ENCODE results near the gene CLPX. TPM values are rescaled to one million over a fixed set of nuclear protein-coding genes. Genes with fewer than 3 reads are reported as not detected.

CLPX gene
- total and polyA plus RNA-seq, 12 donors, result 8.5 to 67.6 (median 60.4) TPM

DNA sequence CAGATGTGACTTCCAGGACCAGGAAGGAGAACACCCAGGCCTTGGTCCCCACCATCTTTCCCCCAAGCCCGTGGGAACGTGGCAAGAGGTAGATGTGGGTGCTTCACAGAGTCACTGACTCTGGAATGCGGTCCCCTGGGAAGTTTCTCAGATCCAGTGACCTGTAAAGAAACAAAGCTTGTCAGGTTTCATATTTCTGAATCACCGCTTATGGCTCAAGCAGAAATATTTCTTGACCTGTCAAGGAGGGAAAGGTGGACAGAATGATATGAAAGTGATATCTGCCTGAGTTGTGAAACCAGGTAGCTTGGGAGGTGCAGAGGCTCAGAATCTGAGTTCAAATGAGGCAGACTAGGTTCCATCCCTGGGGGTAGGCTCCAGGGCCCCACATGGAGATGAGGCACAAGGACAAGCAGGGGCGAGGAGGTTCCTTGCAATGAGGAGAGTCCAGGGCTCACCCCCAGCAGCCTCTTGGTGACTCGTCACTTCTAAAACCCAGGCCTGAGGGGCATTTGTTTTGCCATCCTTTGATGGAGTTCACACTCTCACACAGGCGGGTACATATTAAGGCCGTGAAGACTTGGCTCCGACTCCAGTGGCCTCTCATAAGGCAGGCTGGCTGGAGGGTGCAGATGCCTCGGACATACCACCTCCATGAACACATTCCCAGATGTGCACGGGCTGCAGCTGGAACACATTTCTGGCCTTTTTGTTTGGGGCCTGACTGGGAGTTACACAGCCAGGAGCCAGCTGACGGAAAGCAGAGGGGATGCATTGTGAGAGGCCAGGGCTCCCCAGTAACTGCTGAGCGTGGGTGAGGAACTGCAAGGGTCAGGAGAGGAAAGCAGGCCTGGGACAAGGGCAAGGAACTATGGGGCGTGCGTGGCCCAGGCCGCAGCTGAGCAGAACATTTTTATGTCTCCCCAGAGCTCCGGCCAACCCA, 24.8 kb upstream of the CLPX start:
- DNase-seq, result peak in 1 of 2 donors; percentile 24
- Histone ChIP-seq H3K4me1 (peaks cover 0 to 44% (median 7%) of the 10 kb centered on the region in 9 donors), H3K27me3 (no peaks in the 10 kb centered on the region), H3K4me3 (peak overlapping the region in 2 of 10 donors; percentile 11 to 17), H3K27ac (peak overlapping the region in 7 of 10 donors; percentile 25 to 79 (median 52)), H3K36me3 (no peaks in the 10 kb centered on the region), H3K9me3 (no peaks in the 10 kb centered on the region)
- peak in 7 of 8 donors; percentile 25 to 69 (median 49) for ATAC-seq
- TF ChIP-seq, protein P1, sequence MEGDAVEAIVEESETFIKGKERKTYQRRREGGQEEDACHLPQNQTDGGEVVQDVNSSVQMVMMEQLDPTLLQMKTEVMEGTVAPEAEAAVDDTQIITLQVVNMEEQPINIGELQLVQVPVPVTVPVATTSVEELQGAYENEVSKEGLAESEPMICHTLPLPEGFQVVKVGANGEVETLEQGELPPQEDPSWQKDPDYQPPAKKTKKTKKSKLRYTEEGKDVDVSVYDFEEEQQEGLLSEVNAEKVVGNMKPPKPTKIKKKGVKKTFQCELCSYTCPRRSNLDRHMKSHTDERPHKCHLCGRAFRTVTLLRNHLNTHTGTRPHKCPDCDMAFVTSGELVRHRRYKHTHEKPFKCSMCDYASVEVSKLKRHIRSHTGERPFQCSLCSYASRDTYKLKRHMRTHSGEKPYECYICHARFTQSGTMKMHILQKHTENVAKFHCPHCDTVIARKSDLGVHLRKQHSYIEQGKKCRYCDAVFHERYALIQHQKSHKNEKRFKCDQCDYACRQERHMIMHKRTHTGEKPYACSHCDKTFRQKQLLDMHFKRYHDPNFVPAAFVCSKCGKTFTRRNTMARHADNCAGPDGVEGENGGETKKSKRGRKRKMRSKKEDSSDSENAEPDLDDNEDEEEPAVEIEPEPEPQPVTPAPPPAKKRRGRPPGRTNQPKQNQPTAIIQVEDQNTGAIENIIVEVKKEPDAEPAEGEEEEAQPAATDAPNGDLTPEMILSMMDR (IDR thresholded peaks at IDR 0.05), result no peak
- intact Hi-C loops (cut with DNase I), result loop anchor here in 2 of 10 donors (5.0 to 10.0 kb wide), 2 partner anchors 47 to 185 kb away; no protein-coding TSS in a partner anchor
- 69 to 76% methylated on average over 17 of the region's 17 CpGs for WGBS, 2 donors

DNA sequence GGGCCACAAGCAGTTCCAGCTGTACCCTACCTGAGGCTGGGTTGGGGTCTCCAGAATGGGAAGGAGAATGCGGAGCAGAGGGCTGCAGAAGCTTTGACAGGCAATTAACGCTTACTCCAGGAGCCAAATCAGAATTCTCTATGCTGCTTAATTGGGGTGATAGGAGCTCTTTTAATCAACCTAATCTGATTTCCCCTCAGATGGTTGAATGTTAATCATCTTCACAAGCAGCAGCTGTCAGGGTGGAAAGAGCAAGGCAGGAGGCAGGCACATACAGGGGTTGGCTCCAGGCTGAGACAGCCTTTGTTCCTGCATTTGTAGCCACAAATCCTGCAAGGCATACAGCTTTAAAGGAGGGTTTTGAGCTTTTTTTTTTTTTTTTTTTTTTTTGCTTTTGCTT, 23.5 kb upstream of the CLPX start:
- H3K4me3 ChIP-seq, result no peak overlapping the region
- DNase-seq (no peak), ATAC-seq (no peak)
- H3K36me3 ChIP-seq, result no peaks in the 10 kb centered on the region
- H3K4me1 ChIP-seq, result peaks cover 0 to 41% (median 7%) of the 10 kb centered on the region in 9 donors
- H3K27me3 ChIP-seq, result no peaks in the 10 kb centered on the region
- WGBS, 2 donors, result 93 to 95% methylated on average over 2 of the region's 2 CpGs
- TF ChIP-seq, protein P1 (IDR thresholded peaks at IDR 0.05), result no peak
- intact Hi-C loops (cut with DNase I), result loop anchor here in 1 of 10 donors (10.0 kb wide), 1 partner anchor 186 kb away; no protein-coding TSS in a partner anchor
- H3K27ac ChIP-seq, result no peak overlapping the region
- no peaks in the 10 kb centered on the region for H3K9me3 ChIP-seq

DNA sequence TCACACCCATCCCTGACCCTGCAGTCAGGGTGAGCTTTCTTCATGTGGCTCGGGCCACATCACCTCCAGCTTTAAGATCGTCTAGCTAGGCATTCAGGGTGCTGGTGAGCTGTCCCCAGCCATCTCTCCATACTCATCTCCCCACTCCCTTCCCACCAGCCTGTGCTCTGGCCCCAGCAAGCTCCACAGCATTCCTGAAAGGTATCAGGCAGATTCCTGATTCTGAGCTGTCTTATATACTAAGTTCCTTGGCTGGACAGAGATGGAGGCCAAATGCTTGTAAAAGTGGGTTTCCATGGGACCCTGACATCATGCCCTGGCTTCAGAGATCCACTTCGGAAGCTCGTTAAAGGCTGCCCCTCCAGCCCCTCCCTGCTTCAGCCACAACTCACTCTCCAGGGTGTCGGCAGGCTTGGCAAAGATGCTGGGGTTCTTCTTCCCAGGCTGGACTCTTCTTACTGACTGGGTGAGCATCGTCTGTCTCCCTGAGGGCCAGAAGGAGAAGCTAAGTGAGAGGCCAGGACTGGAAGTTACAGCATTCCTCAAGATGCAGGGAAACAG, 22.2 kb upstream of the CLPX start:
- WGBS, 2 donors, result 73 to 81% methylated on average over 6 of the region's 6 CpGs
- H3K4me1 ChIP-seq, result peaks cover 0 to 36% (median 7%) of the 10 kb centered on the region in 9 donors
- H3K27me3 ChIP-seq, result no peaks in the 10 kb centered on the region
- no peaks in the 10 kb centered on the region for H3K36me3 ChIP-seq
- intact Hi-C loops (cut with DNase I), result loop anchor here in 1 of 10 donors (10.0 kb wide), 1 partner anchor 187 kb away; no protein-coding TSS in a partner anchor
- H3K4me3 ChIP-seq, result no peak overlapping the region
- no peak overlapping the region for H3K27ac ChIP-seq
- no peak for DNase-seq
- ATAC-seq, result no peak
- TF ChIP-seq, protein P1 (IDR thresholded peaks at IDR 0.05), result no peak
- H3K9me3 ChIP-seq, result no peaks in the 10 kb centered on the region

DNA sequence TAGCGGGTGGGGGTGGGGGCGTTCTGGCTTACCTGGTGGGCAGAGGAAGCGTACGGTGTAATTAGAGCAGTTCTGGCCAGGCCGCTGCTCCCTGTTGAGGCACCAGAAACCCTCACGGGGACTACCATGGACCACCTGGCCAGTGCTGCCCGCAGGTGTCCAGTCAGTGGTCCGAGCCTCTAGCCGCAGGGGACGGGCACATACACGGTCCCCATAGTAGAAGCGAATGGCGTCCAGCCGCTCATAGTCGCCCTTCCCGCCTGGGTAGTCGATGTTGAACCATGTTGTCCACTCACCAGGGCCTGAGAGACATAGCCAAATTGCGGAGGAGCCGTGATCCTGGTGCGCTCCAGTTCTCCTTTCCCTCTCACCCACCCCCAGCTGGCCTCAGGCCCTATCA, 21.6 kb upstream of the CLPX start:
- Histone ChIP-seq H3K27me3 (no peaks in the 10 kb centered on the region), H3K4me1 (peaks cover 0 to 30% (median 4%) of the 10 kb centered on the region in 9 donors), H3K9me3 (no peaks in the 10 kb centered on the region), H3K4me3 (no peak overlapping the region), H3K27ac (no peak overlapping the region), H3K36me3 (no peaks in the 10 kb centered on the region)
- ATAC-seq (no peak), DNase-seq (no peak)
- intact Hi-C loops (cut with DNase I), result loop anchor here in 1 of 10 donors (10.0 kb wide), 1 partner anchor 188 kb away; no protein-coding TSS in a partner anchor
- 96 to 97% methylated on average over 20 of the region's 20 CpGs for WGBS, 2 donors
- TF ChIP-seq, protein P1 (IDR thresholded peaks at IDR 0.05), result no peak
